ENCODE results near the gene ARID3B. TPM values are rescaled to one million over a fixed set of nuclear protein-coding genes. Genes with fewer than 3 reads are reported as not detected.
A peak's percentile ranks its signal among the peaks of the same experiment; 100 is the strongest.

ARID3B gene
- total RNA-seq, 1 donor from 2014 or later = 2.1 TPM

GRCh38 chr15:74616996-74617395 is 76.0 kb downstream of the ARID3B start:
- Histone ChIP-seq H3K27ac (ENCODE audit: low read depth, low read length) (peak overlapping the region; percentile 99), H3K9ac (ENCODE audit: low read depth in 1 of 3, low read length in 3 of 3) (peak overlapping the region; percentile 99 to 100 (median 100)), H3K27me3 (ENCODE audit: control insufficient read depth in 3 of 3, insufficient read depth in 3 of 3, low read length in 3 of 3) (no peaks in the 10 kb centered on the region), H3K4me1 (ENCODE audit: control insufficient read depth in 3 of 3, insufficient read depth in 3 of 3, low read length in 3 of 3) (peaks cover 46 to 65% (median 58%) of the 10 kb centered on the region in 3 donors), H3K9me3 (ENCODE audit: control insufficient read depth in 3 of 3, low read length in 3 of 3) (no peaks in the 10 kb centered on the region), H3K36me3 (ENCODE audit: control insufficient read depth in 3 of 3, insufficient read depth in 3 of 3, low read length in 3 of 3) (peaks cover 29 to 36% (median 31%) of the 10 kb centered on the region in 3 donors), H3K4me3 (ENCODE audit: low read length in 3 of 3) (peak overlapping the region; percentile 95 to 97 (median 96))

GRCh38 chr15:74618841-74619596 is 78.0 kb downstream of the ARID3B start:
- no peak overlapping the region for H3K27ac ChIP-seq (ENCODE audit: low read depth, low read length)
- H3K4me3 ChIP-seq (ENCODE audit: low read length in 3 of 3) = no peak overlapping the region
- H3K9me3 ChIP-seq (ENCODE audit: control insufficient read depth in 3 of 3, low read length in 3 of 3) = no peaks in the 10 kb centered on the region
- H3K9ac ChIP-seq (ENCODE audit: low read depth in 1 of 3, low read length in 3 of 3) = peak overlapping the region; percentile 3 to 100 (median 99)
- H3K36me3 ChIP-seq (ENCODE audit: control insufficient read depth in 3 of 3, insufficient read depth in 3 of 3, low read length in 3 of 3) = peaks cover 49 to 56% (median 51%) of the 10 kb centered on the region in 3 donors
- H3K4me1 ChIP-seq (ENCODE audit: control insufficient read depth in 3 of 3, insufficient read depth in 3 of 3, low read length in 3 of 3) = peaks cover 46 to 66% (median 58%) of the 10 kb centered on the region in 3 donors
- H3K27me3 ChIP-seq (ENCODE audit: control insufficient read depth in 3 of 3, insufficient read depth in 3 of 3, low read length in 3 of 3) = no peaks in the 10 kb centered on the region

GRCh38 chr15:74619916-74620635 is 79.1 kb downstream of the ARID3B start:
- no peaks in the 10 kb centered on the region for H3K27me3 ChIP-seq (ENCODE audit: control insufficient read depth in 3 of 3, insufficient read depth in 3 of 3, low read length in 3 of 3)
- H3K27ac ChIP-seq (ENCODE audit: low read depth, low read length) = no peak overlapping the region
- H3K9me3 ChIP-seq (ENCODE audit: control insufficient read depth in 3 of 3, low read length in 3 of 3) = no peaks in the 10 kb centered on the region
- H3K9ac ChIP-seq (ENCODE audit: low read depth in 1 of 3, low read length in 3 of 3) = peak overlapping the region in 1 of 3 donors; percentile 33
- no peak overlapping the region for H3K4me3 ChIP-seq (ENCODE audit: low read length in 3 of 3)
- H3K4me1 ChIP-seq (ENCODE audit: control insufficient read depth in 3 of 3, insufficient read depth in 3 of 3, low read length in 3 of 3) = peaks cover 46 to 61% (median 58%) of the 10 kb centered on the region in 3 donors
- peaks cover 60 to 67% (median 62%) of the 10 kb centered on the region in 3 donors for H3K36me3 ChIP-seq (ENCODE audit: control insufficient read depth in 3 of 3, insufficient read depth in 3 of 3, low read length in 3 of 3)

- no peak overlapping the region for H3K27ac ChIP-seq (ENCODE audit: low read depth, low read length)
- H3K36me3 ChIP-seq (ENCODE audit: control insufficient read depth in 3 of 3, insufficient read depth in 3 of 3, low read length in 3 of 3) = peaks cover 68 to 74% (median 70%) of the 10 kb centered on the region in 3 donors
- no peak overlapping the region for H3K4me3 ChIP-seq (ENCODE audit: low read length in 3 of 3)
- H3K27me3 ChIP-seq (ENCODE audit: control insufficient read depth in 3 of 3, insufficient read depth in 3 of 3, low read length in 3 of 3) = no peaks in the 10 kb centered on the region
- H3K9me3 ChIP-seq (ENCODE audit: control insufficient read depth in 3 of 3, low read length in 3 of 3) = no peaks in the 10 kb centered on the region
- peak overlapping the region in 1 of 3 donors; percentile 45 for H3K9ac ChIP-seq (ENCODE audit: low read depth in 1 of 3, low read length in 3 of 3)
- H3K4me1 ChIP-seq (ENCODE audit: control insufficient read depth in 3 of 3, insufficient read depth in 3 of 3, low read length in 3 of 3) = peaks cover 46 to 59% (median 58%) of the 10 kb centered on the region in 3 donors
These were observed 79.9 kb downstream of the ARID3B start for GRCh38 chr15:74620636-74621545.

GRCh38 chr15:74621546-74621920 is 80.5 kb downstream of the ARID3B start:
- Histone ChIP-seq H3K4me3 (ENCODE audit: low read length in 3 of 3) (no peak overlapping the region), H3K36me3 (ENCODE audit: control insufficient read depth in 3 of 3, insufficient read depth in 3 of 3, low read length in 3 of 3) (peaks cover 74 to 79% (median 77%) of the 10 kb centered on the region in 3 donors), H3K9ac (ENCODE audit: low read depth in 1 of 3, low read length in 3 of 3) (peak overlapping the region in 1 of 3 donors; percentile 25)

GRCh38 chr15:74621936-74622335 is 80.9 kb downstream of the ARID3B start:
- peaks cover 78 to 83% (median 81%) of the 10 kb centered on the region in 3 donors for H3K36me3 ChIP-seq (ENCODE audit: control insufficient read depth in 3 of 3, insufficient read depth in 3 of 3, low read length in 3 of 3)
- H3K4me3 ChIP-seq (ENCODE audit: low read length in 3 of 3) = no peak overlapping the region

More at GRCh38 chr15:74621546-74621920, 80.5 kb downstream of the ARID3B start:
- H3K27me3 ChIP-seq (ENCODE audit: control insufficient read depth in 3 of 3, insufficient read depth in 3 of 3, low read length in 3 of 3) = no peaks in the 10 kb centered on the region
- peaks cover 40 to 57% (median 51%) of the 10 kb centered on the region in 3 donors for H3K4me1 ChIP-seq (ENCODE audit: control insufficient read depth in 3 of 3, insufficient read depth in 3 of 3, low read length in 3 of 3)
- H3K9me3 ChIP-seq (ENCODE audit: control insufficient read depth in 3 of 3, low read length in 3 of 3) = no peaks in the 10 kb centered on the region
- no peak overlapping the region for H3K27ac ChIP-seq (ENCODE audit: low read depth, low read length)

GRCh38 chr15:74622758-74623157 is 81.7 kb downstream of the ARID3B start:
- Histone ChIP-seq H3K4me3 (ENCODE audit: low read length in 3 of 3) (no peak overlapping the region), H3K9me3 (ENCODE audit: control insufficient read depth in 3 of 3, low read length in 3 of 3) (no peaks in the 10 kb centered on the region), H3K27me3 (ENCODE audit: control insufficient read depth in 3 of 3, insufficient read depth in 3 of 3, low read length in 3 of 3) (no peaks in the 10 kb centered on the region), H3K36me3 (ENCODE audit: control insufficient read depth in 3 of 3, insufficient read depth in 3 of 3, low read length in 3 of 3) (peaks cover 87 to 91% (median 89%) of the 10 kb centered on the region in 3 donors), H3K4me1 (ENCODE audit: control insufficient read depth in 3 of 3, insufficient read depth in 3 of 3, low read length in 3 of 3) (peaks cover 27 to 45% (median 39%) of the 10 kb centered on the region in 3 donors), H3K9ac (ENCODE audit: low read depth in 1 of 3, low read length in 3 of 3) (peak overlapping the region in 1 of 3 donors; percentile 16), H3K27ac (ENCODE audit: low read depth, low read length) (no peak overlapping the region)

More at GRCh38 chr15:74621936-74622335, 80.9 kb downstream of the ARID3B start:
- no peaks in the 10 kb centered on the region for H3K27me3 ChIP-seq (ENCODE audit: control insufficient read depth in 3 of 3, insufficient read depth in 3 of 3, low read length in 3 of 3)
- no peak overlapping the region for H3K27ac ChIP-seq (ENCODE audit: low read depth, low read length)
- H3K9me3 ChIP-seq (ENCODE audit: control insufficient read depth in 3 of 3, low read length in 3 of 3) = no peaks in the 10 kb centered on the region
- no peak overlapping the region for H3K9ac ChIP-seq (ENCODE audit: low read depth in 1 of 3, low read length in 3 of 3)
- peaks cover 35 to 53% (median 47%) of the 10 kb centered on the region in 3 donors for H3K4me1 ChIP-seq (ENCODE audit: control insufficient read depth in 3 of 3, insufficient read depth in 3 of 3, low read length in 3 of 3)

- peaks cover 99 to 100% (median 99%) of the 10 kb centered on the region in 3 donors for H3K36me3 ChIP-seq (ENCODE audit: control insufficient read depth in 3 of 3, insufficient read depth in 3 of 3, low read length in 3 of 3)
- H3K4me3 ChIP-seq (ENCODE audit: low read length in 3 of 3) = no peak overlapping the region
- no peaks in the 10 kb centered on the region for H3K9me3 ChIP-seq (ENCODE audit: control insufficient read depth in 3 of 3, low read length in 3 of 3)
- peaks cover 14 to 31% (median 26%) of the 10 kb centered on the region in 3 donors for H3K4me1 ChIP-seq (ENCODE audit: control insufficient read depth in 3 of 3, insufficient read depth in 3 of 3, low read length in 3 of 3)
- H3K27me3 ChIP-seq (ENCODE audit: control insufficient read depth in 3 of 3, insufficient read depth in 3 of 3, low read length in 3 of 3) = no peaks in the 10 kb centered on the region
- H3K27ac ChIP-seq (ENCODE audit: low read depth, low read length) = no peak overlapping the region
- H3K9ac ChIP-seq (ENCODE audit: low read depth in 1 of 3, low read length in 3 of 3) = peak overlapping the region in 1 of 3 donors; percentile 3
These were observed 83.1 kb downstream of the ARID3B start for GRCh38 chr15:74624020-74624602.

GRCh38 chr15:74625693-74626092 is 84.7 kb downstream of the ARID3B start:
- H3K9me3 ChIP-seq (ENCODE audit: control insufficient read depth in 3 of 3, low read length in 3 of 3) = no peaks in the 10 kb centered on the region
- H3K4me3 ChIP-seq (ENCODE audit: low read length in 3 of 3) = no peak overlapping the region
- H3K36me3 ChIP-seq (ENCODE audit: control insufficient read depth in 3 of 3, insufficient read depth in 3 of 3, low read length in 3 of 3) = peaks cover 93 to 97% (median 94%) of the 10 kb centered on the region in 3 donors
- no peak overlapping the region for H3K27ac ChIP-seq (ENCODE audit: low read depth, low read length)
- no peaks in the 10 kb centered on the region for H3K27me3 ChIP-seq (ENCODE audit: control insufficient read depth in 3 of 3, insufficient read depth in 3 of 3, low read length in 3 of 3)
- H3K9ac ChIP-seq (ENCODE audit: low read depth in 1 of 3, low read length in 3 of 3) = no peak overlapping the region
- peaks cover 2 to 16% (median 10%) of the 10 kb centered on the region in 3 donors for H3K4me1 ChIP-seq (ENCODE audit: control insufficient read depth in 3 of 3, insufficient read depth in 3 of 3, low read length in 3 of 3)
